HepG2 (cell line): ENCODE data around the gene KPNA3. TPM values are rescaled to one million over a fixed set of nuclear protein-coding genes. Genes with fewer than 3 reads are reported as not detected.

ENCODE experiments used
- AGO2 ChIP-seq: fragments of 200-400 bp; formaldehyde crosslinking; optimal IDR thresholded peaks from 2 replicates; pipeline ENCODE3; 2017; ENCODE audit warnings: mild to moderate bottlenecking, low read depth, low read length, moderate library complexity
- AHR ChIP-seq: IDR thresholded peaks from 2 replicates; pipeline ENCODE4 v1.6.1; 2018; ENCODE audit warnings: missing genetic modification reagents, missing compliant biosample characterization
- CREM ChIP-seq, 2 experiments: sonication (generic) in 1 of 2; formaldehyde crosslinking in 1 of 2; IDR thresholded peaks; 2 replicates each; pipeline versions ENCODE4 v1.4.0 to v1.6.1; 2016 to 2020; ENCODE audit warnings: antibody characterized with exemption in 1 of 2, mild to moderate bottlenecking in 1 of 2, missing genetic modification reagents in 1 of 2
- ELF3 ChIP-seq: IDR thresholded peaks from 2 replicates; pipeline ENCODE4 v1.6.1; 2016; ENCODE audit warnings: missing genetic modification reagents, missing compliant biosample characterization
- EP300 ChIP-seq, 3 experiments: sonication (generic) in 1 of 3; formaldehyde crosslinking in 1 of 3; IDR thresholded peaks; 2 replicates each; pipeline versions ENCODE4 v1.5.1 to v1.6.1; 2011 to 2020; ENCODE audit warnings: low read depth in 2 of 3, low read length in 2 of 3, borderline replicate concordance in 1 of 3, improper control_type of control experiment in 1 of 3, mild to moderate bottlenecking in 1 of 3, missing genetic modification reagents in 1 of 3, moderate library complexity in 1 of 3
- HMGA1 ChIP-seq: sonication (generic); formaldehyde crosslinking; conservative IDR thresholded peaks from 2 replicates; pipeline ENCODE4 v1.4.0; 2020; ENCODE audit warnings: missing genetic modification reagents
- NR2F6 ChIP-seq, 2 experiments: IDR thresholded peaks; 2 replicates each; pipeline ENCODE4 v1.6.1; 2016; ENCODE audit warnings: antibody characterized with exemption in 1 of 2, mild to moderate bottlenecking in 1 of 2
- NR3C1 ChIP-seq: sonication (generic); formaldehyde crosslinking; IDR thresholded peaks from 2 replicates; pipeline ENCODE4 v1.4.0; 2020; ENCODE audit warnings: missing genetic modification reagents
- PAX8 ChIP-seq: sonication (generic); formaldehyde crosslinking; IDR thresholded peaks from 2 replicates; pipeline ENCODE4 v1.8.0; 2022; ENCODE audit warnings: mild to moderate bottlenecking, missing genetic modification reagents, borderline replicate concordance
- PLRG1 ChIP-seq: fragments of 450-650 bp; conservative IDR thresholded peaks from 2 replicates; pipeline ENCODE4 v1.6.1; 2016
- SIN3A ChIP-seq: IDR thresholded peaks from 2 replicates; pipeline ENCODE4 v1.6.1; 2011; ENCODE audit warnings: low read depth, mild to moderate bottlenecking, control low read depth, low read length, borderline replicate concordance
- SUZ12 ChIP-seq: fragments of 150-350 bp; IDR thresholded peaks from 2 replicates; pipeline ENCODE4 v1.6.1; 2014; ENCODE audit warnings: low read depth, low read length
- TSC22D2 ChIP-seq: sonication (generic); formaldehyde crosslinking; IDR thresholded peaks from 2 replicates; pipeline ENCODE4 v1.5.1; 2020; ENCODE audit warnings: missing genetic modification reagents, mild to moderate bottlenecking, borderline replicate concordance
- ZNF143 ChIP-seq: sonication (generic); formaldehyde crosslinking; IDR thresholded peaks from 2 replicates; pipeline ENCODE4 v1.4.0; 2020; ENCODE audit warnings: missing genetic modification reagents
- ZNF33B ChIP-seq: sonication (generic); formaldehyde crosslinking; IDR thresholded peaks from 2 replicates; pipeline ENCODE4 v1.5.1; 2020; ENCODE audit warnings: mild to moderate bottlenecking, missing genetic modification reagents
- ZNF598 ChIP-seq: sonication (generic); formaldehyde crosslinking; IDR thresholded peaks from 2 replicates; pipeline ENCODE4 v1.5.1; 2020; ENCODE audit warnings: mild to moderate bottlenecking, missing genetic modification reagents, borderline replicate concordance
- polyA plus RNA-seq, 8 experiments: library from polyadenylated mRNA; depleted of rRNA in 3 of 8; stranded (reverse) in 7 of 8; unstranded in 1 of 8; fragments of >200 nt; fragmentation: Illumina TruSeq in 4 of 8; extraction: Trizol in 4 of 8; gene quantifications; 2 replicates each; pipeline versions ENCODE4 v1.2.1 to v1.2.3, GENCODE V29; 2011 to 2016; ENCODE audit warnings: low read depth in 4 of 8, missing spikeins in 1 of 8, mixed read lengths in 1 of 8; ENCODE audit not compliant: insufficient read depth in 1 of 8
- total RNA-seq, 5 experiments: library from RNA; depleted of rRNA; stranded (reverse); fragments of >200 nt; fragmentation: Illumina TruSeq; extraction: Trizol; gene quantifications; 2 replicates each; pipeline ENCODE4 v1.2.3, GENCODE V29; 2016; ENCODE audit warnings: low read depth in 1 of 5
- TF ChIP-seq, protein P1 (sequence below): IDR thresholded peaks from 2 replicates; pipeline ENCODE4 v1.6.1; 2016; ENCODE audit warnings: missing compliant biosample characterization, missing genetic modification reagents, borderline replicate concordance
- TF ChIP-seq, protein P2 (sequence below): sonication (generic); formaldehyde crosslinking; IDR thresholded peaks from 2 replicates; pipeline ENCODE4 v1.5.1; 2020; ENCODE audit warnings: mild to moderate bottlenecking, missing genetic modification reagents, borderline replicate concordance
- TF ChIP-seq, protein P3 (sequence below): sonication (generic); formaldehyde crosslinking; IDR thresholded peaks from 2 replicates; pipeline ENCODE4 v1.5.0; 2020; ENCODE audit warnings: mild to moderate bottlenecking, missing genetic modification reagents, borderline replicate concordance
- TF ChIP-seq, protein P4 (sequence below): sonication (generic); formaldehyde crosslinking; IDR thresholded peaks from 2 replicates; pipeline ENCODE4 v1.4.0; 2020; ENCODE audit warnings: low read depth, mild to moderate bottlenecking, missing genetic modification reagents

KPNA3 gene
- total and polyA plus RNA-seq, 2 of the 13 experiments (the other 11 are each of a cell fraction or from before 2014, with no cell fraction given), result 13.0 to 28.9 TPM

DNA sequence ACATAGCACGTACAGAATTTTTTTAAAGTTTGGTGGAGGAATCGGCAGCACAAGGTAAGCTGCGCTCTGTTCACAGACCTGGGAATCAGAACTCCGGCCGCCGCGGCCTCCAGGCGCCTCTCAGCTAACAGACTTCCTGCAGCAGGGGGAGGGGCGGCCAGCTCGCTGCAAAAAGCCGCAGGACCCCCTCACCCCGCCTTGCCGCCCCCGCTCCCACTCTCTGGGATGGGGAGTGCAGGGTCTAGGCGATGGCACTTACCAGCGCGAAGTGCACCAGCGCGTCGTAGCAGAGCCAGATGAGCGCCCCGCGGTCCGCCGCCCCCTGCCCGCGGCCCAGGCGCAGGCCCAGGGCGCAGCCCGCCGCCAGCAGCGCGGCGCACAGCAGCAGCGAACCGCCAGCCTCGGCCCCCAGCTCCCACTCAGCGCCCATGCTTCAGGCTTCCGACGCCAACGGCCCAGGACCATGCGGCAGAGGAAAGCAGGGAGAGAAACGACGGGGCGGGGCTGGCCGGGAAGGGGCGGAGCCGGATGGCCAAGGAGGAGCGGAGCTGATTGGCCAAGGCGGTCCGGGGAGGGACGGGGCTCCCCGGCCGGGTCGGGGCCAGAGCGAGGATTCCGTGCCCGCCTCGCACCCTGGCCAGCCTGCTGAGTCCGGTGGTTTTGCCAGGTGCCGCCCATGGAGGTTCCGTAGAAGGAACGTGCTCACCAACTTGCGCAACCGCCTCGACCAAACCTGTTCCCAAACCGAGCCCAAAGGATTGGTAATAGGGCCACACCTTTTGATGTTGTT is 101.3 kb downstream of the KPNA3 start, which contains the start of gene EBPL (continued):
- peak; percentile 87; the same call in 1 of the 2 replicates for TF ChIP-seq PAX8 (CRISPR knock-in tag)
- TF ChIP-seq NR3C1, result no peak
- TF ChIP-seq NR2F6 (IDR thresholded peaks at IDR 0.05), result no peak
- no peak for TF ChIP-seq NR2F6 (CRISPR knock-in tag; IDR thresholded peaks at IDR 0.05)
- TF ChIP-seq, protein P1, sequence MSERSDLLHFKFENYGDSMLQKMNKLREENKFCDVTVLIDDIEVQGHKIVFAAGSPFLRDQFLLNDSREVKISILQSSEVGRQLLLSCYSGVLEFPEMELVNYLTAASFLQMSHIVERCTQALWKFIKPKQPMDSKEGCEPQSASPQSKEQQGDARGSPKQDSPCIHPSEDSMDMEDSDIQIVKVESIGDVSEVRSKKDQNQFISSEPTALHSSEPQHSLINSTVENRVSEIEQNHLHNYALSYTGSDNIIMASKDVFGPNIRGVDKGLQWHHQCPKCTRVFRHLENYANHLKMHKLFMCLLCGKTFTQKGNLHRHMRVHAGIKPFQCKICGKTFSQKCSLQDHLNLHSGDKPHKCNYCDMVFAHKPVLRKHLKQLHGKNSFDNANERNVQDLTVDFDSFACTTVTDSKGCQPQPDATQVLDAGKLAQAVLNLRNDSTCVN (CRISPR knock-in tag), result no peak
- TF ChIP-seq ELF3 (CRISPR knock-in tag), result peak; percentile 67
- no peak for TF ChIP-seq HMGA1 (CRISPR knock-in tag)
- 0 out of 2 replicates have a peak, but pooled peaks have one; percentile 26 for TF ChIP-seq ZNF598 (CRISPR knock-in tag)
- peak; percentile 68; the same call in 1 of the 2 replicates for TF ChIP-seq SIN3A
- TF ChIP-seq EP300 (IDR thresholded peaks at IDR 0.05; ENCODE audit: low read depth in 2 of 2, low read length in 2 of 2), result 0 out of 4 replicates have a peak, but pooled peaks of 1 of the 2 experiments have one; percentile 8
- TF ChIP-seq EP300 (CRISPR knock-in tag; IDR thresholded peaks at IDR 0.05; ENCODE audit: borderline replicate concordance), result no peak
- TF ChIP-seq, protein P2, sequence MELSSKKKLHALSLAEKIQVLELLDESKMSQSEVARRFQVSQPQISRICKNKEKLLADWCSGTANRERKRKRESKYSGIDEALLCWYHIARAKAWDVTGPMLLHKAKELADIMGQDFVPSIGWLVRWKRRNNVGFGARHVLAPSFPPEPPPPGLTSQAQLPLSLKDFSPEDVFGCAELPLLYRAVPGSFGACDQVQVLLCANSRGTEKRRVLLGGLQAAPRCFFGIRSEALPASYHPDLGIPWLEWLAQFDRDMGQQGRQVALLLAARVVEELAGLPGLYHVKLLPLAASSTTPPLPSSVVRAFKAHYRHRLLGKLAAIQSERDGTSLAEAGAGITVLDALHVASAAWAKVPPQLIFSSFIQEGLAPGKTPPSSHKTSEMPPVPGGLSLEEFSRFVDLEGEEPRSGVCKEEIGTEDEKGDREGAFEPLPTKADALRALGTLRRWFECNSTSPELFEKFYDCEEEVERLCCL (CRISPR knock-in tag), result no peak
- no peak for TF ChIP-seq CREM (IDR thresholded peaks at IDR 0.05)
- no peak for TF ChIP-seq CREM (CRISPR knock-in tag; IDR thresholded peaks at IDR 0.05)
- TF ChIP-seq AGO2, result peak; percentile 72
- no peak for TF ChIP-seq PLRG1
- peak; percentile 81; the same call in 1 of the 2 replicates for TF ChIP-seq TSC22D2 (CRISPR knock-in tag)
- TF ChIP-seq, protein P3, sequence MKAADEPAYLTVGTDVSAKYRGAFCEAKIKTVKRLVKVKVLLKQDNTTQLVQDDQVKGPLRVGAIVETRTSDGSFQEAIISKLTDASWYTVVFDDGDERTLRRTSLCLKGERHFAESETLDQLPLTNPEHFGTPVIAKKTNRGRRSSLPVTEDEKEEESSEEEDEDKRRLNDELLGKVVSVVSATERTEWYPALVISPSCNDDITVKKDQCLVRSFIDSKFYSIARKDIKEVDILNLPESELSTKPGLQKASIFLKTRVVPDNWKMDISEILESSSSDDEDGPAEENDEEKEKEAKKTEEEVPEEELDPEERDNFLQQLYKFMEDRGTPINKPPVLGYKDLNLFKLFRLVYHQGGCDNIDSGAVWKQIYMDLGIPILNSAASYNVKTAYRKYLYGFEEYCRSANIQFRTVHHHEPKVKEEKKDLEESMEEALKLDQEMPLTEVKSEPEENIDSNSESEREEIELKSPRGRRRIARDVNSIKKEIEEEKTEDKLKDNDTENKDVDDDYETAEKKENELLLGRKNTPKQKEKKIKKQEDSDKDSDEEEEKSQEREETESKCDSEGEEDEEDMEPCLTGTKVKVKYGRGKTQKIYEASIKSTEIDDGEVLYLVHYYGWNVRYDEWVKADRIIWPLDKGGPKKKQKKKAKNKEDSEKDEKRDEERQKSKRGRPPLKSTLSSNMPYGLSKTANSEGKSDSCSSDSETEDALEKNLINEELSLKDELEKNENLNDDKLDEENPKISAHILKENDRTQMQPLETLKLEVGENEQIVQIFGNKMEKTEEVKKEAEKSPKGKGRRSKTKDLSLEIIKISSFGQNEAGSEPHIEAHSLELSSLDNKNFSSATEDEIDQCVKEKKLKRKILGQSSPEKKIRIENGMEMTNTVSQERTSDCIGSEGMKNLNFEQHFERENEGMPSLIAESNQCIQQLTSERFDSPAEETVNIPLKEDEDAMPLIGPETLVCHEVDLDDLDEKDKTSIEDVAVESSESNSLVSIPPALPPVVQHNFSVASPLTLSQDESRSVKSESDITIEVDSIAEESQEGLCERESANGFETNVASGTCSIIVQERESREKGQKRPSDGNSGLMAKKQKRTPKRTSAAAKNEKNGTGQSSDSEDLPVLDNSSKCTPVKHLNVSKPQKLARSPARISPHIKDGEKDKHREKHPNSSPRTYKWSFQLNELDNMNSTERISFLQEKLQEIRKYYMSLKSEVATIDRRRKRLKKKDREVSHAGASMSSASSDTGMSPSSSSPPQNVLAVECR (CRISPR knock-in tag), result peak; percentile 79
- TF ChIP-seq AHR (CRISPR knock-in tag), result 0 out of 2 replicates have a peak, but pooled peaks have one; percentile 55
- TF ChIP-seq SUZ12, result no peak
- TF ChIP-seq ZNF33B (CRISPR knock-in tag), result peak; percentile 84
- no peak; the same call in 1 of the 2 replicates for TF ChIP-seq ZNF143 (CRISPR knock-in tag)
- TF ChIP-seq, protein P4, sequence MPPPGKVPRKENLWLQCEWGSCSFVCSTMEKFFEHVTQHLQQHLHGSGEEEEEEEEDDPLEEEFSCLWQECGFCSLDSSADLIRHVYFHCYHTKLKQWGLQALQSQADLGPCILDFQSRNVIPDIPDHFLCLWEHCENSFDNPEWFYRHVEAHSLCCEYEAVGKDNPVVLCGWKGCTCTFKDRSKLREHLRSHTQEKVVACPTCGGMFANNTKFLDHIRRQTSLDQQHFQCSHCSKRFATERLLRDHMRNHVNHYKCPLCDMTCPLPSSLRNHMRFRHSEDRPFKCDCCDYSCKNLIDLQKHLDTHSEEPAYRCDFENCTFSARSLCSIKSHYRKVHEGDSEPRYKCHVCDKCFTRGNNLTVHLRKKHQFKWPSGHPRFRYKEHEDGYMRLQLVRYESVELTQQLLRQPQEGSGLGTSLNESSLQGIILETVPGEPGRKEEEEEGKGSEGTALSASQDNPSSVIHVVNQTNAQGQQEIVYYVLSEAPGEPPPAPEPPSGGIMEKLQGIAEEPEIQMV (CRISPR knock-in tag), result peak; percentile 77
